ENCODE results near the gene HTT. TPM values are rescaled to one million over a fixed set of nuclear protein-coding genes. Genes with fewer than 3 reads are reported as not detected.

HTT gene
- total and polyA plus RNA-seq, 2 of the 8 experiments (the other 6 are each of a cell fraction or from before 2014, with no cell fraction given), result 24.0 to 71.0 TPM

DNA sequence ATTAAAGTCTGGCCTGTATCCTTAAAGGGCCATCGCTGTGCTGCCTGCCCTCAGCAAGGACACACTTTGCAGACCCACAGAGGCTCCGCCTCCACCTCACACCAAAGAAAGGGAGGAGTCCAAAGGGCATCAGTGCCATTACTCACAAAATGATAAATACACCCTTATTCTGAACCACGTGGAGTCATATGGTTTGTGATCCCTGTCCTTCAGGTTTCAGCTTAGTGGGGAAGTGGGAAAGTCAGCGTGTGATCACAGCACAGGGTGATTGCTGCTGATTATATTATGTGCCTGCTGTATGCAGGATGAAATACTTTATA, 138.6 kb downstream of the HTT start (continued):
- TF ChIP-seq, protein P1, sequence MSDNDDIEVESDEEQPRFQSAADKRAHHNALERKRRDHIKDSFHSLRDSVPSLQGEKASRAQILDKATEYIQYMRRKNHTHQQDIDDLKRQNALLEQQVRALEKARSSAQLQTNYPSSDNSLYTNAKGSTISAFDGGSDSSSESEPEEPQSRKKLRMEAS (IDR thresholded peaks at IDR 0.05), result no peak
- TF ChIP-seq, protein P2, sequence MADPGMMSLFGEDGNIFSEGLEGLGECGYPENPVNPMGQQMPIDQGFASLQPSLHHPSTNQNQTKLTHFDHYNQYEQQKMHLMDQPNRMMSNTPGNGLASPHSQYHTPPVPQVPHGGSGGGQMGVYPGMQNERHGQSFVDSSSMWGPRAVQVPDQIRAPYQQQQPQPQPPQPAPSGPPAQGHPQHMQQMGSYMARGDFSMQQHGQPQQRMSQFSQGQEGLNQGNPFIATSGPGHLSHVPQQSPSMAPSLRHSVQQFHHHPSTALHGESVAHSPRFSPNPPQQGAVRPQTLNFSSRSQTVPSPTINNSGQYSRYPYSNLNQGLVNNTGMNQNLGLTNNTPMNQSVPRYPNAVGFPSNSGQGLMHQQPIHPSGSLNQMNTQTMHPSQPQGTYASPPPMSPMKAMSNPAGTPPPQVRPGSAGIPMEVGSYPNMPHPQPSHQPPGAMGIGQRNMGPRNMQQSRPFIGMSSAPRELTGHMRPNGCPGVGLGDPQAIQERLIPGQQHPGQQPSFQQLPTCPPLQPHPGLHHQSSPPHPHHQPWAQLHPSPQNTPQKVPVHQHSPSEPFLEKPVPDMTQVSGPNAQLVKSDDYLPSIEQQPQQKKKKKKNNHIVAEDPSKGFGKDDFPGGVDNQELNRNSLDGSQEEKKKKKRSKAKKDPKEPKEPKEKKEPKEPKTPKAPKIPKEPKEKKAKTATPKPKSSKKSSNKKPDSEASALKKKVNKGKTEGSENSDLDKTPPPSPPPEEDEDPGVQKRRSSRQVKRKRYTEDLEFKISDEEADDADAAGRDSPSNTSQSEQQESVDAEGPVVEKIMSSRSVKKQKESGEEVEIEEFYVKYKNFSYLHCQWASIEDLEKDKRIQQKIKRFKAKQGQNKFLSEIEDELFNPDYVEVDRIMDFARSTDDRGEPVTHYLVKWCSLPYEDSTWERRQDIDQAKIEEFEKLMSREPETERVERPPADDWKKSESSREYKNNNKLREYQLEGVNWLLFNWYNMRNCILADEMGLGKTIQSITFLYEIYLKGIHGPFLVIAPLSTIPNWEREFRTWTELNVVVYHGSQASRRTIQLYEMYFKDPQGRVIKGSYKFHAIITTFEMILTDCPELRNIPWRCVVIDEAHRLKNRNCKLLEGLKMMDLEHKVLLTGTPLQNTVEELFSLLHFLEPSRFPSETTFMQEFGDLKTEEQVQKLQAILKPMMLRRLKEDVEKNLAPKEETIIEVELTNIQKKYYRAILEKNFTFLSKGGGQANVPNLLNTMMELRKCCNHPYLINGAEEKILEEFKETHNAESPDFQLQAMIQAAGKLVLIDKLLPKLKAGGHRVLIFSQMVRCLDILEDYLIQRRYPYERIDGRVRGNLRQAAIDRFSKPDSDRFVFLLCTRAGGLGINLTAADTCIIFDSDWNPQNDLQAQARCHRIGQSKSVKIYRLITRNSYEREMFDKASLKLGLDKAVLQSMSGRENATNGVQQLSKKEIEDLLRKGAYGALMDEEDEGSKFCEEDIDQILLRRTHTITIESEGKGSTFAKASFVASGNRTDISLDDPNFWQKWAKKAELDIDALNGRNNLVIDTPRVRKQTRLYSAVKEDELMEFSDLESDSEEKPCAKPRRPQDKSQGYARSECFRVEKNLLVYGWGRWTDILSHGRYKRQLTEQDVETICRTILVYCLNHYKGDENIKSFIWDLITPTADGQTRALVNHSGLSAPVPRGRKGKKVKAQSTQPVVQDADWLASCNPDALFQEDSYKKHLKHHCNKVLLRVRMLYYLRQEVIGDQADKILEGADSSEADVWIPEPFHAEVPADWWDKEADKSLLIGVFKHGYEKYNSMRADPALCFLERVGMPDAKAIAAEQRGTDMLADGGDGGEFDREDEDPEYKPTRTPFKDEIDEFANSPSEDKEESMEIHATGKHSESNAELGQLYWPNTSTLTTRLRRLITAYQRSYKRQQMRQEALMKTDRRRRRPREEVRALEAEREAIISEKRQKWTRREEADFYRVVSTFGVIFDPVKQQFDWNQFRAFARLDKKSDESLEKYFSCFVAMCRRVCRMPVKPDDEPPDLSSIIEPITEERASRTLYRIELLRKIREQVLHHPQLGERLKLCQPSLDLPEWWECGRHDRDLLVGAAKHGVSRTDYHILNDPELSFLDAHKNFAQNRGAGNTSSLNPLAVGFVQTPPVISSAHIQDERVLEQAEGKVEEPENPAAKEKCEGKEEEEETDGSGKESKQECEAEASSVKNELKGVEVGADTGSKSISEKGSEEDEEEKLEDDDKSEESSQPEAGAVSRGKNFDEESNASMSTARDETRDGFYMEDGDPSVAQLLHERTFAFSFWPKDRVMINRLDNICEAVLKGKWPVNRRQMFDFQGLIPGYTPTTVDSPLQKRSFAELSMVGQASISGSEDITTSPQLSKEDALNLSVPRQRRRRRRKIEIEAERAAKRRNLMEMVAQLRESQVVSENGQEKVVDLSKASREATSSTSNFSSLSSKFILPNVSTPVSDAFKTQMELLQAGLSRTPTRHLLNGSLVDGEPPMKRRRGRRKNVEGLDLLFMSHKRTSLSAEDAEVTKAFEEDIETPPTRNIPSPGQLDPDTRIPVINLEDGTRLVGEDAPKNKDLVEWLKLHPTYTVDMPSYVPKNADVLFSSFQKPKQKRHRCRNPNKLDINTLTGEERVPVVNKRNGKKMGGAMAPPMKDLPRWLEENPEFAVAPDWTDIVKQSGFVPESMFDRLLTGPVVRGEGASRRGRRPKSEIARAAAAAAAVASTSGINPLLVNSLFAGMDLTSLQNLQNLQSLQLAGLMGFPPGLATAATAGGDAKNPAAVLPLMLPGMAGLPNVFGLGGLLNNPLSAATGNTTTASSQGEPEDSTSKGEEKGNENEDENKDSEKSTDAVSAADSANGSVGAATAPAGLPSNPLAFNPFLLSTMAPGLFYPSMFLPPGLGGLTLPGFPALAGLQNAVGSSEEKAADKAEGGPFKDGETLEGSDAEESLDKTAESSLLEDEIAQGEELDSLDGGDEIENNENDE (IDR thresholded peaks at IDR 0.05; ENCODE audit: insufficient replicate concordance, low read length), result no peak
- TF ChIP-seq FOSL1 (IDR thresholded peaks at IDR 0.05; ENCODE audit: insufficient read depth, low read depth, low read length), result no peak
- TF ChIP-seq SP4 (IDR thresholded peaks at IDR 0.05; ENCODE audit: low read length), result no peak
